ENCODE data around the gene ROR2. TPM values are rescaled to one million over a fixed set of nuclear protein-coding genes. Genes with fewer than 3 reads are reported as not detected.

ROR2 gene
- total RNA-seq, 1 experiment from 2014 or later: 5.9 TPM

DNA sequence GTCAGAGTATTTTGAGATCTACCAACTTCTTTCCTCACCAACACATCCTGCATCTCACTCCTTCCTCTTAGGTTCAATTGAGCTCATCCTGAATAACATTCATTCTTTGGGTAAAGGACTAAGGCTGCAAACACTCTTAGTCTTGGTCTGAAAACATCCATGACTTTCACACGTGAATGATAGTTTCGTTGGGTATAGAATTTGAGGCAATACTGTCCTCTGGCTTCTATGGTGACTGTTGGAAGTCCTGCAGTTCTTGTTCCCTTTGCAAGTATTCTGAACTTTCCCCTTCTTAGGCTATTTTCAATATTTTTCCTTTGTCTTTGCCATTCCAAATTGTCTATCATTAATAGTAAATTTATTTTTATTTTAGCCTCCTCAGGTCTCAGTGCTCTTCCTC lies 185.4 kb downstream of the ROR2 start:
- H3K27ac ChIP-seq (ENCODE audit: low read length): no peak overlapping the region
- no peaks in the 10 kb centered on the region for H3K27me3 ChIP-seq (ENCODE audit: control insufficient read depth, insufficient read depth, low read length)
- no TSS peak for BruUV-seq (replicated peaks)
- no peak for ATAC-seq
- no peak for TF ChIP-seq SIN3A (IDR thresholded peaks at IDR 0.05; ENCODE audit: borderline replicate concordance, insufficient read depth, low read depth, low read length)
- no peaks in the 10 kb centered on the region for H3K36me3 ChIP-seq (ENCODE audit: control insufficient read depth, insufficient read depth, low read length)
- H3K9me3 ChIP-seq (ENCODE audit: control insufficient read depth, insufficient read depth, low read depth, low read length): no peaks in the 10 kb centered on the region
- H3K4me3 ChIP-seq (ENCODE audit: low read depth in 2 of 2, low read length in 2 of 2): no peak overlapping the region
- intact Hi-C loops (cut with micrococcal nuclease; ENCODE audit: unreplicated experiment) (no loop called here), in situ Hi-C loops (cut with HindIII; ENCODE audit: low pct_unique_long_range_greater_than_20kb, low sequenced_read_pairs) (no loop called here)
- H3K4me1 ChIP-seq (ENCODE audit: control insufficient read depth, insufficient read depth, low read length): no peaks in the 10 kb centered on the region
- POLR2A ChIA-PET: no interaction called here
- CTCF ChIA-PET: no interaction called here
- no peak for DNase-seq (ENCODE audit: low read depth, low spot score)

DNA sequence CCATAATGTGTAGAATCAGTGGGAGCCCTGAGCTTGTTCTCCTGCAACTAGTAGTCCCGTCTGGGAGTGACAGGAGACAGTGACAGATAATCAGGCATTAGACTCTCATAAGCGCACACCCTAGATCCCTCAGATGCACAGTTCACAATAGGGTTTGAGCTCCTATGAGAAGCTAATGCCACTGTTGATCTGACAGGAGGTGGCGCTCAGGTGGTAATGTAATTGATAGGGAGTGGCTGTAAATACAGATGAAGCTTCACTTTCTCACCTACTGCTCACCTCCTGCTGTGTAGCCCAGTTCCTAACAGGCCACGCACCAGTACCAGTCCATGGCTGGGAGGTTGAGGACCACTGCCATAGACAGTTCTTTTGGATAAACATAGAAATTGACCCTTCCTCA lies 188.7 kb downstream of the ROR2 start:
- ATAC-seq (no peak), DNase-seq (ENCODE audit: low read depth, low spot score) (no peak)
- no TSS peak for BruUV-seq (replicated peaks)
- Histone ChIP-seq H3K4me1 (ENCODE audit: control insufficient read depth, insufficient read depth, low read length) (no peaks in the 10 kb centered on the region), H3K9me3 (ENCODE audit: control insufficient read depth, insufficient read depth, low read depth, low read length) (no peaks in the 10 kb centered on the region), H3K36me3 (ENCODE audit: control insufficient read depth, insufficient read depth, low read length) (no peaks in the 10 kb centered on the region), H3K4me3 (ENCODE audit: low read depth in 2 of 2, low read length in 2 of 2) (no peak overlapping the region), H3K27me3 (ENCODE audit: control insufficient read depth, insufficient read depth, low read length) (no peaks in the 10 kb centered on the region), H3K27ac (ENCODE audit: low read length) (no peak overlapping the region)
- POLR2A ChIA-PET: no interaction called here
- in situ Hi-C loops (cut with HindIII; ENCODE audit: low pct_unique_long_range_greater_than_20kb, low sequenced_read_pairs) (no loop called here), intact Hi-C loops (cut with micrococcal nuclease; ENCODE audit: unreplicated experiment) (no loop called here)
- TF ChIP-seq, protein P1, sequence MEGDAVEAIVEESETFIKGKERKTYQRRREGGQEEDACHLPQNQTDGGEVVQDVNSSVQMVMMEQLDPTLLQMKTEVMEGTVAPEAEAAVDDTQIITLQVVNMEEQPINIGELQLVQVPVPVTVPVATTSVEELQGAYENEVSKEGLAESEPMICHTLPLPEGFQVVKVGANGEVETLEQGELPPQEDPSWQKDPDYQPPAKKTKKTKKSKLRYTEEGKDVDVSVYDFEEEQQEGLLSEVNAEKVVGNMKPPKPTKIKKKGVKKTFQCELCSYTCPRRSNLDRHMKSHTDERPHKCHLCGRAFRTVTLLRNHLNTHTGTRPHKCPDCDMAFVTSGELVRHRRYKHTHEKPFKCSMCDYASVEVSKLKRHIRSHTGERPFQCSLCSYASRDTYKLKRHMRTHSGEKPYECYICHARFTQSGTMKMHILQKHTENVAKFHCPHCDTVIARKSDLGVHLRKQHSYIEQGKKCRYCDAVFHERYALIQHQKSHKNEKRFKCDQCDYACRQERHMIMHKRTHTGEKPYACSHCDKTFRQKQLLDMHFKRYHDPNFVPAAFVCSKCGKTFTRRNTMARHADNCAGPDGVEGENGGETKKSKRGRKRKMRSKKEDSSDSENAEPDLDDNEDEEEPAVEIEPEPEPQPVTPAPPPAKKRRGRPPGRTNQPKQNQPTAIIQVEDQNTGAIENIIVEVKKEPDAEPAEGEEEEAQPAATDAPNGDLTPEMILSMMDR (IDR thresholded peaks at IDR 0.05): no peak
- TF ChIP-seq POLR2AphosphoS5 (IDR thresholded peaks at IDR 0.05; ENCODE audit: low read depth, low read length): no peak
- TF ChIP-seq, protein P2, sequence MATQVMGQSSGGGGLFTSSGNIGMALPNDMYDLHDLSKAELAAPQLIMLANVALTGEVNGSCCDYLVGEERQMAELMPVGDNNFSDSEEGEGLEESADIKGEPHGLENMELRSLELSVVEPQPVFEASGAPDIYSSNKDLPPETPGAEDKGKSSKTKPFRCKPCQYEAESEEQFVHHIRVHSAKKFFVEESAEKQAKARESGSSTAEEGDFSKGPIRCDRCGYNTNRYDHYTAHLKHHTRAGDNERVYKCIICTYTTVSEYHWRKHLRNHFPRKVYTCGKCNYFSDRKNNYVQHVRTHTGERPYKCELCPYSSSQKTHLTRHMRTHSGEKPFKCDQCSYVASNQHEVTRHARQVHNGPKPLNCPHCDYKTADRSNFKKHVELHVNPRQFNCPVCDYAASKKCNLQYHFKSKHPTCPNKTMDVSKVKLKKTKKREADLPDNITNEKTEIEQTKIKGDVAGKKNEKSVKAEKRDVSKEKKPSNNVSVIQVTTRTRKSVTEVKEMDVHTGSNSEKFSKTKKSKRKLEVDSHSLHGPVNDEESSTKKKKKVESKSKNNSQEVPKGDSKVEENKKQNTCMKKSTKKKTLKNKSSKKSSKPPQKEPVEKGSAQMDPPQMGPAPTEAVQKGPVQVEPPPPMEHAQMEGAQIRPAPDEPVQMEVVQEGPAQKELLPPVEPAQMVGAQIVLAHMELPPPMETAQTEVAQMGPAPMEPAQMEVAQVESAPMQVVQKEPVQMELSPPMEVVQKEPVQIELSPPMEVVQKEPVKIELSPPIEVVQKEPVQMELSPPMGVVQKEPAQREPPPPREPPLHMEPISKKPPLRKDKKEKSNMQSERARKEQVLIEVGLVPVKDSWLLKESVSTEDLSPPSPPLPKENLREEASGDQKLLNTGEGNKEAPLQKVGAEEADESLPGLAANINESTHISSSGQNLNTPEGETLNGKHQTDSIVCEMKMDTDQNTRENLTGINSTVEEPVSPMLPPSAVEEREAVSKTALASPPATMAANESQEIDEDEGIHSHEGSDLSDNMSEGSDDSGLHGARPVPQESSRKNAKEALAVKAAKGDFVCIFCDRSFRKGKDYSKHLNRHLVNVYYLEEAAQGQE (IDR thresholded peaks at IDR 0.05; ENCODE audit: insufficient read depth in 1 of 2, low read depth in 2 of 2, low read length in 1 of 2): no peak
- no peak for TF ChIP-seq SIN3A (IDR thresholded peaks at IDR 0.05; ENCODE audit: borderline replicate concordance, insufficient read depth, low read depth, low read length)
- TF ChIP-seq TCF7L2 (IDR thresholded peaks at IDR 0.05; ENCODE audit: low read depth, low read length): no peak
- CTCF ChIA-PET: no interaction called here

DNA sequence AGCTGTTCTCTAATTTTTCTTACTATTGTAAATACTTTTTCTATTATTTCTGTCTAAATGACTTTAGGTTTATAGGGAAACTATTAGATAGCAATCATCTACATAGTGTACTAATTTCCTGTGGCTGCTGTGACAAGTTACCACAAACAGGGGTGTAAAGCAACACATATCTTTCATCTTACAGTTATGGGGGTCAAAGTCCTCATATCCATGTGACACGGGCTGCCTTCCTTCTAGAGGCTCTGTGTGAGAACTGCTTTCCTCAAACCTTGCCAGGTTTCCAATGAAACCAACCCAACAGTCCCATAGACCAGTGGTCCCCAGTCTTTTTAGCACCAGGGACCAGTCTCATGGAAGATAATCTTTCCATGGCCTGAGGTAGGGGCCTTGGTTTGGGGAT lies 189.1 kb downstream of the ROR2 start:
- Histone ChIP-seq H3K27ac (ENCODE audit: low read length) (no peak overlapping the region), H3K36me3 (ENCODE audit: control insufficient read depth, insufficient read depth, low read length) (no peaks in the 10 kb centered on the region), H3K9me3 (ENCODE audit: control insufficient read depth, insufficient read depth, low read depth, low read length) (no peaks in the 10 kb centered on the region), H3K4me3 (ENCODE audit: low read depth in 2 of 2, low read length in 2 of 2) (no peak overlapping the region), H3K4me1 (ENCODE audit: control insufficient read depth, insufficient read depth, low read length) (no peaks in the 10 kb centered on the region), H3K27me3 (ENCODE audit: control insufficient read depth, insufficient read depth, low read length) (no peaks in the 10 kb centered on the region)
- in situ Hi-C loops (cut with HindIII; ENCODE audit: low pct_unique_long_range_greater_than_20kb, low sequenced_read_pairs) (no loop called here), intact Hi-C loops (cut with micrococcal nuclease; ENCODE audit: unreplicated experiment) (no loop called here)
- ChIA-PET CTCF (no interaction called here), POLR2A (no interaction called here)
- BruUV-seq (replicated peaks): no TSS peak
- no peak for DNase-seq (ENCODE audit: low read depth, low spot score)
- TF ChIP-seq, protein P1 (IDR thresholded peaks at IDR 0.05): no peak
- TF ChIP-seq TCF7L2 (IDR thresholded peaks at IDR 0.05; ENCODE audit: low read depth, low read length) (no peak), SIN3A (IDR thresholded peaks at IDR 0.05; ENCODE audit: borderline replicate concordance, insufficient read depth, low read depth, low read length) (no peak), POLR2AphosphoS5 (IDR thresholded peaks at IDR 0.05; ENCODE audit: low read depth, low read length) (no peak)
- TF ChIP-seq, protein P2 (IDR thresholded peaks at IDR 0.05; ENCODE audit: insufficient read depth in 1 of 2, low read depth in 2 of 2, low read length in 1 of 2): no peak
- no peak for ATAC-seq

All from Panc1 (cell line).